Mesothelial cell of epicardium (in vitro differentiated cells): ENCODE data around the gene SCRG1. TPM values are rescaled to one million over a fixed set of nuclear protein-coding genes. Genes with fewer than 3 reads are reported as not detected.

Source experiments
- DNase-seq, 2 experiments: peaks; one replicate each; pipeline ENCODE4 v3.0.0; 2021; ENCODE audit warnings: low spot score in 2 of 2; ENCODE audit not compliant: unreplicated experiment in 2 of 2
- H3K27ac Mint-ChIP-seq: 2 replicates; pipeline ENCODE4 v1.8.0; 2021; ENCODE audit warnings: mixed read lengths
- H3K27me3 Mint-ChIP-seq: 2 replicates; pipeline ENCODE4 v1.8.0; 2021; ENCODE audit warnings: low read depth, mixed read lengths
- H3K36me3 Mint-ChIP-seq: 2 replicates; pipeline ENCODE4 v1.8.0; 2021; ENCODE audit warnings: mixed read lengths
- H3K4me1 Mint-ChIP-seq: 2 replicates; pipeline ENCODE4 v1.8.0; 2021; ENCODE audit warnings: mixed read lengths
- H3K4me3 Mint-ChIP-seq: 2 replicates; pipeline ENCODE4 v1.8.0; 2021; ENCODE audit warnings: mild to moderate bottlenecking, moderate library complexity, mixed read lengths
- H3K9me3 Mint-ChIP-seq: 2 replicates; pipeline ENCODE4 v1.8.0; 2021; ENCODE audit warnings: mixed read lengths
- CTCF ChIP-seq: fragments of 200-600 bp; sonication (generic); IDR thresholded peaks from one replicate; pipeline ENCODE4 v1.5.0; 2021; ENCODE audit warnings: antibody characterized with exemption; ENCODE audit not compliant: unreplicated experiment
- total RNA-seq: library from RNA; stranded (reverse); gene quantifications from 3 replicates; pipeline ENCODE4 v1.2.1, GENCODE V29; 2021

SCRG1 gene
- total RNA-seq, 1 donor from 2014 or later: 0.42 TPM

- H3K9me3 Mint-ChIP-seq: no peaks in the 10 kb centered on the region
- H3K4me3 Mint-ChIP-seq: no peak overlapping the region
- H3K27ac Mint-ChIP-seq: no peak overlapping the region
- no peak for TF ChIP-seq CTCF
- no peaks in the 10 kb centered on the region for H3K4me1 Mint-ChIP-seq
- H3K36me3 Mint-ChIP-seq: peaks cover 2% of the 10 kb centered on the region
- H3K27me3 Mint-ChIP-seq: no peaks in the 10 kb centered on the region
- DNase-seq: no peak
These were observed 17.3 kb downstream of the SCRG1 start for GRCh38 chr4:173381610-173382009.

GRCh38 chr4:173380987-173381386 is 17.9 kb downstream of the SCRG1 start:
- H3K27ac Mint-ChIP-seq: no peak overlapping the region
- H3K36me3 Mint-ChIP-seq: peaks cover 4% of the 10 kb centered on the region
- no peak overlapping the region for H3K4me3 Mint-ChIP-seq
- no peak for DNase-seq
- no peaks in the 10 kb centered on the region for H3K9me3 Mint-ChIP-seq
- TF ChIP-seq CTCF: no peak
- no peaks in the 10 kb centered on the region for H3K27me3 Mint-ChIP-seq
- H3K4me1 Mint-ChIP-seq: no peaks in the 10 kb centered on the region

GRCh38 chr4:173379929-173380328 is 19.0 kb downstream of the SCRG1 start:
- Mint-ChIP-seq H3K4me1 (no peaks in the 10 kb centered on the region), H3K36me3 (peaks cover 6% of the 10 kb centered on the region), H3K4me3 (no peak overlapping the region), H3K27ac (no peak overlapping the region), H3K9me3 (no peaks in the 10 kb centered on the region), H3K27me3 (no peaks in the 10 kb centered on the region)
- no peak for TF ChIP-seq CTCF
- no peak for DNase-seq

- Mint-ChIP-seq H3K4me3 (no peak overlapping the region), H3K36me3 (peaks cover 5% of the 10 kb centered on the region), H3K27ac (no peak overlapping the region), H3K27me3 (no peaks in the 10 kb centered on the region), H3K9me3 (no peaks in the 10 kb centered on the region), H3K4me1 (peaks cover 12% of the 10 kb centered on the region)
- TF ChIP-seq CTCF: no peak
- no peak for DNase-seq
These were observed 24.3 kb downstream of the SCRG1 start for GRCh38 chr4:173374588-173374987.

GRCh38 chr4:173371292-173372192 is 27.4 kb downstream of the SCRG1 start:
- TF ChIP-seq CTCF: no peak
- H3K27ac Mint-ChIP-seq: peak overlapping the region; percentile 99
- H3K9me3 Mint-ChIP-seq: no peaks in the 10 kb centered on the region
- peaks cover 23% of the 10 kb centered on the region for H3K4me1 Mint-ChIP-seq
- H3K4me3 Mint-ChIP-seq: peak overlapping the region; percentile 98
- H3K36me3 Mint-ChIP-seq: peaks cover 5% of the 10 kb centered on the region
- DNase-seq: peak; percentile 34 to 72
- no peaks in the 10 kb centered on the region for H3K27me3 Mint-ChIP-seq
